Activated T-cell treated with anti-CD3 and anti-CD28 coated beads for 4 hours (primary cell): Measurements from ENCODE around the gene HPS6.
A peak's percentile ranks its signal among the peaks of the same experiment; 100 is the strongest.
"Not testable (repeated sequence)": the region's sequence is repeated elsewhere in the genome, so short reads cannot be mapped to it uniquely, and the experiment has no call there.

Source experiments
- DNase-seq: peaks from one replicate; pipeline ENCODE4 v3.0.0-alpha.2; 2020

The HPS6 gene

GRCh38 chr10:102064868-102065560 lies at the start of gene HPS6:
Gene HPS6 (plus strand): TSS chr10:102065349. CDS start chr10:102065475, 126 bp downstream.
- peak; percentile 79 for DNase-seq

GRCh38 chr10:102016416-102016815 lies 48.7 kb upstream of the HPS6 start:
- DNase-seq, result no peak

DNA sequence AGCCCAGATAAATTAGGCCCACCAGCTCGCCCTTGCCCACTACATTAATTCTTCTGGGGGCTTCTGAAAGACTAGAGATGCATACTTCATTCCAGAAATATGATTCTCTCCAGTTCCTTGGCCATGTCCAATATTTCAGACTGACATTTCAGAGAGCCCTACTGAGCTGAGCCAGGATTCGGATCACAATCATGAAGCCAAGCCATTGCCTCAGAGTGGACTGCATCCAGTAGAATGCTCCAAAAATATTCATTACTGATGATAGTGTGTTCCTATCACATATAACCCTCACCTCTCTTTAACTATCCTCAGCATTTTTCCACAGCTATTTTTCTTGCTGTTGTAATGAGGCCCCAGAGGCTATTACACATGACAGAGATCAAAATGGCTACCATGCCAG lies 47.9 kb upstream of the HPS6 start:
- no peak for DNase-seq

GRCh38 chr10:102020938-102021337 lies 44.2 kb upstream of the HPS6 start:
- no peak for DNase-seq

GRCh38 chr10:102024799-102025198 lies 40.4 kb upstream of the HPS6 start:
- no peak for DNase-seq

GRCh38 chr10:102027261-102027660 lies 37.9 kb upstream of the HPS6 start:
- DNase-seq, result no peak

DNA sequence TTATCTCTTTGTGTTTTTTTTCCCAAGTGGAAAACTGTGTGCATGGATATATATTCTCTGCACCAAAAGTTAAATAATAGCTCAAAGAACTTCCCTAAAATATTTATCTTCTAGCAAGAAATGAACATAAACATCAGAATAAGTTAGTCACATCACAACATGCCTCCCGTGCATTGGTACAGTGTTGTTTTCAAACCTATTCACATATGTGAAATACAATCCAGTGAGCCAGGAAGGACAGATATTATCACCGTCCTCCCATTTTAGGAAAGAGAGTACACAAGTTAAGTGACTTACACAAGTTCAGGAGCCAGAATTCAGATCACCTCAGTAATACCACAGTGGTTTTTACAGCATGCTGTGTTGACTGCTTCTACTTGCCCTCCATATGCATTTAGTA lies 31.4 kb upstream of the HPS6 start:
- DNase-seq, result no peak

GRCh38 chr10:102035807-102036206 lies 29.3 kb upstream of the HPS6 start:
- DNase-seq, result not testable (repeated sequence)

- no peak for DNase-seq
These were observed 26.7 kb upstream of the HPS6 start for GRCh38 chr10:102038410-102038809.

DNA sequence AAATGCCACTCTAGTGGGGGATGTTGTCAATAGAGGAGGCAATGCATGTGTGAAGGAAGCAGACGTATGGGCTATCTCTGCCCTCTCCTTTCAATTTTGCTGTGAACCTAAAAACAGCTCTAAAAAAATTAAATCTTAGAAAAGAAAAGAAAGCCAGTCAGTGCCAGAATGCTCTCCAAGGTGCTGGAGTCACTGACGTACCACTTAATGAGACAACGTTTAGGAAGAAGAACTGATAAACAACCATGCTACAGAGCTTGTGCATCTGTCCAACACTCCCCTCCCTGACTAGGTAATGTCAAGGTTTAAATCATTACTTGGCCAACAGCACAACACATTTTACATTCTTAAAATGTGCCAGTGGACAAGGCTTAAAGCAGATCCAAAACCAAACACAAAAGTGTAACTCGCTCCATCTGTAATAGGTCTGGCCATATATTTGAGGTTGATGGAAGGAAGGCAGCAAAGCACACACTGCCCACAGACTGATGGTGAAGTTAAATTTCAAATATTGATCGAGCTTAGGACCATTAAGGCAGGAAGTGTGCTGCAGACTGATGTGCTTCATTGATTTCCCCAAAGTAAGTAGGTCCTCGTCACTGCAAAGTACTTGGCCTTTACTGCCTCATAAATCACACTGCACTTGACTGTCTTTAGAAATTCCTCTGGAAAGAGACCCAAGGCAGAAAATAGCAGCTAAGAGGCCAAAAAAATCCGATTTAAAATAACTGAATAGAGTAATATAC lies 24.7 kb upstream of the HPS6 start:
- DNase-seq, result no peak

GRCh38 chr10:102045292-102045691 lies 19.9 kb upstream of the HPS6 start:
- no peak for DNase-seq

DNA sequence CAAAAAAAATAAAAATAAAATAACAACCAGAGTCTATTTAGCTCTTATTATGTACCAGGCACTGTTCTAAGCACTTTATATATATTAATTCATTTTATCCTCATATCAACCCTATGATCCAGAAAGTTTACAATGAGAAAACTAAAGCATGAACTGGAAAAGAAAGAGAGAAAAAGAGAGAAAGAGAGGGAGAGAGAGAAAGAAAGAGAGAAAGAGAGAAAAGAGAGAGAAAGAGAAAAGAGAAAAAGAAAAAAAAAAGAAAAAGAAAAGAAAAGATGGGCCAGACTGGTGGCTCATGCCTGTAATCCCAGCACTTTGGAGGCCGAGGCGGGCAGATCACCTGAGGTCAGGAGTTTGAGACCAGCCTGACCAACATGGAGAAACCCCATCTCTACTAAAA lies 19.1 kb upstream of the HPS6 start:
- no peak for DNase-seq

DNA sequence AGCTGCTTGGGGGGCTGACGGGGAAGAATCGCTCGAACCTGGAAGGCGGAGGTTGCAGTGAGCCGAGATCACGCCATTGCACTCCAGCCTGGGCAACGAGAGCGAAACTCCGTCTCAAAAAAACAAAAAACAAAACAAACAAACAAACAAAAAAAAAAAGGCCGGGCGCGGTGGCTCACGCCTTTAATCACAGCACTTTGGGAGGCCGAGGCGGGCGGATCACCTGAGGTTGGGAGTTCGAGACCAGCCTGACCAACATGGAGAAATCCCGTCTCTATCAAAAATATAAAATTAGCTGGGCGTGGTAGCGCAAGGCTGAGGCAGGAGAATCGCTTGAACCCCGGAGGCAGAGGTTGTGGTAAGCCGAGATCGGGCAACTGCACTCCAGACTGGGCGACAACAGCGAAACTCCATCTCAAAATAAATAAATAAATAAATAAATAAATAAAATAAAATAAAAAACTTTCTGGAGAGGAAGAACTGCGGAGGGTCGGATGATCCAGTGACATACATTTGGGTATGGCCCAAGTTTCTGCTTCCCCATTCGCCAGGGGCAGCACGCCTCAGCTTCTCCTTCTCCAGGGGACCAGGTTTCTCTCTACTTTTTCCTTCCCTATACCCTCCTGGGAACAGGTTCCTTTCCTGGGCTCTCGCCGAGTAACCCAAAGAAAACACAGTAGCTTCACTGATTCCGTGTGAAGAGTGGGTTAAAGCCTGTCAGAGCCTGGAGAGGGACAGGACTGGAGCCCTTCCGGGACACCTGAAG lies 10.1 kb upstream of the HPS6 start:
- DNase-seq, result not testable (repeated sequence)

DNA sequence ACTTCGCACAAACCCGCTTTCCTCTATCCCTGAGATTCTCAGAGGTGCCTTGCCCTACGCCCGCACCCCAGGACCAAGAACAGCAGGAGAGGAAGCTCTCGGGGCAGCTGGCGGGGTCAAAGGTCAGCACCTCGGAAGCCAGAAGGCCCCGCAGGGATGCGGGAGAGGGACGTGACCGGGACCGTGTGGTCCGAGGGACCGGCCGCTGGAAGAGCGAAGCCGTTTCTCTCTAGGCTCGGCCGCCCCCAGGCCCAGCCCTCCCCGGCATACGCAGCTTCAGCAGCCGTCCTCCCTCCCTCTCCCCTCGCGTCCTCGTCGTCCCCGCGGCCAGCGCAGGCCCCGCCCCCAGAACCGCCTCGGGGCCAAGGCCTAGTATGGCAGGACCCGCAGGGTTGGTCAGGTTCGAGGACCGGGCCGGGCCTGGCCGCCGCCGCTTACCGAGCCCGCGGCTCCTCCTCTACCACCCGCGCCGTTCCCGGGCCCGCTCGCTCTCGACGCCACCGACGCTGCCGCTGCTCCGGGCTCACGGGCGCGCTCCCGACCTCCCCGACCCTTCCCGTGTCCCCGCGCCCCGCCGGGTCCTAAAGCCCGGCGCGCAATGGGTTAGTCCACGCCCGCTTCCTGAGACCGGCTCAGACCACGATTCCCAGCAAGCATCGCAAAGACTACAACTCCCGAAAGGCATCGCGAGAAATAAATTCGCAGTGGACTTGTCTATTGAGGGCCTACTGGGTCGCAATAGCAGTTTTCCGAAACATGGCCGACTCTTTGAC lies 9.3 kb upstream of the HPS6 start, which contains the start of gene ARMH3:
ARMH3 (minus strand) TSS at position 527 of the 773 bp plus-strand sequence. CDS start 16,059 bp downstream, outside the sequence.
- DNase-seq, result peak; percentile 77

DNA sequence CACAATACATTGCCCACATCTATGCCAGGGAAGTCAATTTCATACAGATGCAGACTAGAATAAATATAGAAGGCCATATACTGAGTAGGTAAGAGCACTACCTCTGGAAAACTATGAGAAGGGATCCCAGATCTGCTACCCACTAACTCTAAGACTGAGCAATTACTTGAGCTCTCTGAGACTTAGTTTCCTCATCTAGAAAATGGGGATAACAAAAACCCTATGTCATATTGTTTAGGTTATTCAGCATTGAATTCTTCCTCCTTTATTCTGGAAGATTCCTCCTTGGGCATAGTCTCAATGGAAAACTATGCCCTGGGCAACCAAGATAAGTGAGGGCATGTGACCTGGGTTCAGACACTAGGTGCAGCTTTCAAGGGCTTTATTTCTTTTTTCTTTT lies 5.2 kb upstream of the HPS6 start:
- no peak for DNase-seq

DNA sequence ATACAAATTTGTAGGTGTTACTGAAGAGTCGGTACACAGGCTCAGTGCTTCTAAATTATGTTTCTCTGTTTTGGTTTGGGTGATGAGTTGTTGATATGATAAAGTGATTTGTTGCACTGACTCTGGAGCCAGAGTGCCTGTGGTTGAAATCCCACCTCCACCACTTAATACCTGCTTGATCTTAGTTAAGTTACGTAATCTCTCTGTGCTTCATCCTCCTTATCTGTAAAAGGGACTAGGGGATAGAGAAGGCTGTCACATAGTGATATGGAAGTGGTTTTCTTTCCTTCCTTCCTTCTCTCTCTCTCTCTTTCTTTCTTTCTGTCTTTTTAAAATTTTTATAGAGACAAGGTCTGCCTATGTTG lies 664 bp upstream of the HPS6 start:
- DNase-seq, result no peak

DNA sequence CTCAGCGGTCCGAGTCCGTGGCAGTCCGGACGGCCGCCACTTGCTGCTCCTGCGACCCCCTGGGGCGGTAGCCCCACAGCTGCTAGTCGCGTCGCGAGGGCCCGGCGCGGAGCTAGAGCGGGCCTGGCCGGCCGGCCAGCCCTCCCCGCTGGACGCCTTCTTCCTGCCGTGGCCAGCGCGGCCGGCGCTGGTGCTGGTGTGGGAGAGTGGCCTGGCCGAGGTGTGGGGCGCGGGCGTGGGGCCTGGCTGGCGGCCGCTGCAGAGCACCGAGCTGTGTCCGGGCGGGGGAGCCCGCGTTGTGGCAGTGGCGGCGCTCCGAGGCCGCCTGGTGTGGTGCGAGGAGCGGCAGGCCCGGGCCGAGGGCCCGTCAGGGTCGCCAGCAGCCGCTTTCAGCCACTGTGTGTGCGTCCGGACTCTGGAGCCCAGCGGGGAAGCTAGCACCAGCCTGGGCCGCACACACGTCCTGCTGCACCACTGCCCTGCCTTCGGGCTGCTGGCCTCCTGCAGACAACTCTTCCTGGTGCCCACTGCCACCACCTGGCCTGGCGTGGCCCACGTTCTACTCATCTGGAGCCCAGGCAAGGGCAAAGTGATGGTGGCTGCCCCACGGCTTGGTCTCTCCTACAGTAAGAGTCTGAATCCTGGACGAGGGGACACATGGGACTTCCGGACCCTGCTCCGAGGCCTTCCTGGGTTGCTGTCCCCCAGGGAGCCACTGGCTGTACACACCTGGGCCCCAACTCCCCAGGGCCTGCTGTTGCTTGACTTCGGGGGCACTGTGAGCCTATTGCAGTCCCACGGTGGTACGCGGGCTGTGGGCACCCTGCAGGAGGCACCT lies 631 bp downstream of the HPS6 start:
- DNase-seq, result no peak

GRCh38 chr10:102066399-102067088 lies 1.4 kb downstream of the HPS6 start:
- DNase-seq, result no peak

GRCh38 chr10:102067091-102067916 lies 2.2 kb downstream of the HPS6 start:
- DNase-seq, result no peak

- no peak for DNase-seq
These were observed 3.1 kb downstream of the HPS6 start for GRCh38 chr10:102068216-102068615.
